A673 (cell line): ENCODE measurements around the gene CCL5.

ENCODE experiments used
- CTCF ChIP-seq: fragments of 300-800, 200-600 bp; sonication (generic); conservative IDR thresholded peaks from 2 replicates; pipeline ENCODE4 v1.5.1; 2017; ENCODE audit warnings: low read depth, mild to moderate bottlenecking, antibody characterized with exemption, low read length, moderate library complexity, mixed read lengths
- EZH2 ChIP-seq: fragments of 200-600 bp; sonication (generic); IDR thresholded peaks from 2 replicates; pipeline ENCODE4 v1.6.1; 2017; ENCODE audit warnings: borderline replicate concordance, low read depth, mild to moderate bottlenecking, mixed read lengths, antibody characterized with exemption, low read length; ENCODE audit not compliant: poor library complexity, severe bottlenecking

- TF ChIP-seq CTCF (no peak), EZH2 (no peak)
Measured at GRCh38 chr17:35915153-35915964, 35.2 kb upstream of the CCL5 start.
